ENCODE measurements around the gene HYCC2. TPM values are rescaled to one million over a fixed set of nuclear protein-coding genes. Genes with fewer than 3 reads are reported as not detected.
"Not testable (repeated sequence)": the region's sequence is repeated elsewhere in the genome, so short reads cannot be mapped to it uniquely, and the experiment has no call there.

The HYCC2 gene
- total RNA-seq, 2 donors from 2014 or later, result 4.0 to 4.8 TPM

GRCh38 chr2:201064797-201065329 lies 6.6 kb downstream of the HYCC2 start:
- no peak for DNase-seq (ENCODE audit: low spot score)
- H3K27me3 ChIP-seq, result no peaks in the 10 kb centered on the region
- no peak overlapping the region for H3K27ac ChIP-seq
- H3K4me3 ChIP-seq, result no peak overlapping the region
- no peak for TF ChIP-seq CTCF (IDR thresholded peaks at IDR 0.05)
- no peaks in the 10 kb centered on the region for H3K9me3 ChIP-seq
- no peaks in the 10 kb centered on the region for H3K36me3 ChIP-seq
- peaks cover 0 to 20% of the 10 kb centered on the region in 2 donors for H3K4me1 ChIP-seq

- not testable (repeated sequence) for H3K27ac ChIP-seq; H3K27me3 ChIP-seq; DNase-seq (ENCODE audit: low spot score); H3K9me3 ChIP-seq; H3K36me3 ChIP-seq; H3K4me3 ChIP-seq
- peaks cover 0 to 15% of the 10 kb centered on the region in 2 donors for H3K4me1 ChIP-seq
These were observed 8.0 kb downstream of the HYCC2 start for GRCh38 chr2:201063516-201063915.

GRCh38 chr2:201059961-201060755 lies 11.3 kb downstream of the HYCC2 start:
- no peak for DNase-seq (ENCODE audit: low spot score)
- no peak overlapping the region for H3K27ac ChIP-seq
- H3K36me3 ChIP-seq, result no peaks in the 10 kb centered on the region
- H3K4me1 ChIP-seq, result peaks cover 0 to 25% of the 10 kb centered on the region in 2 donors
- H3K27me3 ChIP-seq, result no peaks in the 10 kb centered on the region
- no peak overlapping the region for H3K4me3 ChIP-seq
- no peaks in the 10 kb centered on the region for H3K9me3 ChIP-seq
- TF ChIP-seq CTCF (IDR thresholded peaks at IDR 0.05), result no peak

- H3K27ac ChIP-seq, result no peak overlapping the region
- H3K4me1 ChIP-seq, result peaks cover 0 to 25% of the 10 kb centered on the region in 2 donors
- no peaks in the 10 kb centered on the region for H3K9me3 ChIP-seq
- H3K36me3 ChIP-seq, result peaks cover 2% of the 10 kb centered on the region
- no peak for TF ChIP-seq CTCF (IDR thresholded peaks at IDR 0.05)
- no peak overlapping the region for H3K4me3 ChIP-seq
- no peak for DNase-seq (ENCODE audit: low spot score)
- no peaks in the 10 kb centered on the region for H3K27me3 ChIP-seq
These were observed 12.6 kb downstream of the HYCC2 start for GRCh38 chr2:201058914-201059313.

- H3K4me3 ChIP-seq, result no peak overlapping the region
- H3K4me1 ChIP-seq, result peaks cover 0 to 25% of the 10 kb centered on the region in 2 donors
- H3K9me3 ChIP-seq, result no peaks in the 10 kb centered on the region
- H3K27ac ChIP-seq, result peak overlapping the region in 1 of 2 donors; percentile 1
- TF ChIP-seq CTCF (IDR thresholded peaks at IDR 0.05), result no peak
- H3K36me3 ChIP-seq, result peaks cover 4% of the 10 kb centered on the region
- no peak for DNase-seq (ENCODE audit: low spot score)
- H3K27me3 ChIP-seq, result no peaks in the 10 kb centered on the region
These were observed 13.7 kb downstream of the HYCC2 start for GRCh38 chr2:201057715-201058248.

- Histone ChIP-seq H3K27me3 (no peaks in the 10 kb centered on the region), H3K9me3 (no peaks in the 10 kb centered on the region), H3K4me3 (no peak overlapping the region), H3K27ac (peak overlapping the region in 1 of 2 donors; percentile 1), H3K36me3 (peaks cover 4% of the 10 kb centered on the region), H3K4me1 (peaks cover 0 to 25% of the 10 kb centered on the region in 2 donors)
- DNase-seq (ENCODE audit: low spot score), result no peak
- TF ChIP-seq CTCF (IDR thresholded peaks at IDR 0.05), result no peak
These were observed 14.4 kb downstream of the HYCC2 start for GRCh38 chr2:201057087-201057521.
